ENCODE data around the gene DENND1C.

The DENND1C gene, protein sequence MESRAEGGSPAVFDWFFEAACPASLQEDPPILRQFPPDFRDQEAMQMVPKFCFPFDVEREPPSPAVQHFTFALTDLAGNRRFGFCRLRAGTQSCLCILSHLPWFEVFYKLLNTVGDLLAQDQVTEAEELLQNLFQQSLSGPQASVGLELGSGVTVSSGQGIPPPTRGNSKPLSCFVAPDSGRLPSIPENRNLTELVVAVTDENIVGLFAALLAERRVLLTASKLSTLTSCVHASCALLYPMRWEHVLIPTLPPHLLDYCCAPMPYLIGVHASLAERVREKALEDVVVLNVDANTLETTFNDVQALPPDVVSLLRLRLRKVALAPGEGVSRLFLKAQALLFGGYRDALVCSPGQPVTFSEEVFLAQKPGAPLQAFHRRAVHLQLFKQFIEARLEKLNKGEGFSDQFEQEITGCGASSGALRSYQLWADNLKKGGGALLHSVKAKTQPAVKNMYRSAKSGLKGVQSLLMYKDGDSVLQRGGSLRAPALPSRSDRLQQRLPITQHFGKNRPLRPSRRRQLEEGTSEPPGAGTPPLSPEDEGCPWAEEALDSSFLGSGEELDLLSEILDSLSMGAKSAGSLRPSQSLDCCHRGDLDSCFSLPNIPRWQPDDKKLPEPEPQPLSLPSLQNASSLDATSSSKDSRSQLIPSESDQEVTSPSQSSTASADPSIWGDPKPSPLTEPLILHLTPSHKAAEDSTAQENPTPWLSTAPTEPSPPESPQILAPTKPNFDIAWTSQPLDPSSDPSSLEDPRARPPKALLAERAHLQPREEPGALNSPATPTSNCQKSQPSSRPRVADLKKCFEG

GRCh38 chr19:6481541-6482342, at the start of gene DENND1C:
Gene DENND1C, minus strand, starts transcription at chr19:6481787. Its CDS starts 92 bp downstream, at chr19:6481695.
- DNase-seq: peak; percentile 55

DNA sequence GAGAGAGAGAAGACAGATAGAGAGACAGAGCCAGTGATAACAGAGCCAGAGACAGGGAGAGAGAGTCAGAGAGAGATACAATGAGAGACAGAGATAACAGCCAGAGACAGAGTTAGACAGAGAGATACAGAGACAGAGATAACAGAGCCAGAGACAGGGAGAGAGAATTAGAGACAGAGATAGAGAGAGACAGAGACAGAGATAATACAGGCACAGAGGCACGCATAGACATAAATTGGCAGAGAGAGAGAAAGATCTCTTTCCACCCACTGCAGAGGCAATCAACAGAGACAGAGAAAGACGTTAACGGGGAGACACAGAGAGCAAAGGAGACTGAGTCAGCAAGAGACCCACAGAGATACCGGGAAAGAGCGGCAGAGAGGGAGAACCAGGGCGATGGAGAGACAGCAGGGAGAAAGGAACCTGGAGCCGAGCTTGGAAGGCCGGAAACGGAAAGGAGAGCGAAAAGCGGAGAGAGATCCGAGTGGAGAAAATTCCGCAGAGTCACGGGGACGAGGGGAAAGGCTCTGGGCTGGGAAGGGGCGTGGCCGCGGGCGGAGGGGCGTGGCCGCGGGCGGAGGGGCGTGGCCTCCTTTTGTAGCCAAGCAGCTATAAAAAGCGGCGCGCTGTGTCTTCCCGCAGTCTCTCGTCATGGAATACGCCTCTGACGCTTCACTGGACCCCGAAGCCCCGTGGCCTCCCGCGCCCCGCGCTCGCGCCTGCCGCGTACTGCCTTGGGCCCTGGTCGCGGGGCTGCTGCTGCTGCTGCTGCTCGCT, 49.0 kb upstream of the DENND1C start, which contains the start of gene TNFSF9:
Gene TNFSF9, plus strand, starts transcription at position 641 of the 777 bp plus-strand sequence. Its CDS starts 11 bp downstream, at position 652.
- DNase-seq: peak; percentile 67

GRCh38 chr19:6529937-6530385, 48.4 kb upstream of the DENND1C start:
- no peak for DNase-seq

DNA sequence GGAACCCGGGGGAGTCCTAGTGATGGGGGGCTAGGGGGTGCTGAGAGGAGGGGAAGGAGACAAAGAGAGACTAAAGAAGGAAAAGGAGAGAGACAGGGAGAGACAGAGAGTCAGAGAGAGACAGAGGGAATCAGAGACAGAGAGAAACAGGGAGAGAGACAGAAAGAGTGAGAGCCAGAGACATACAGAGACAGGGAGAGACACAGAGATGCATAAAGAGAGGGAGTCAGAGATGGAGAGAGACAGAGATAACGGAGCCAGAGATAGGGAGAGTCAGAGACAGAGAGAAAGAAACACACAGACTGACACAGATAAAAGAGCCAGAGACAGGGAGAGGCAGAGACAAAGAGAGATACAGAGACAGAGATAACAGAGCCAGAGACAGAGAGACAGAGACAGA, 47.8 kb upstream of the DENND1C start:
- no peak for DNase-seq

DNA sequence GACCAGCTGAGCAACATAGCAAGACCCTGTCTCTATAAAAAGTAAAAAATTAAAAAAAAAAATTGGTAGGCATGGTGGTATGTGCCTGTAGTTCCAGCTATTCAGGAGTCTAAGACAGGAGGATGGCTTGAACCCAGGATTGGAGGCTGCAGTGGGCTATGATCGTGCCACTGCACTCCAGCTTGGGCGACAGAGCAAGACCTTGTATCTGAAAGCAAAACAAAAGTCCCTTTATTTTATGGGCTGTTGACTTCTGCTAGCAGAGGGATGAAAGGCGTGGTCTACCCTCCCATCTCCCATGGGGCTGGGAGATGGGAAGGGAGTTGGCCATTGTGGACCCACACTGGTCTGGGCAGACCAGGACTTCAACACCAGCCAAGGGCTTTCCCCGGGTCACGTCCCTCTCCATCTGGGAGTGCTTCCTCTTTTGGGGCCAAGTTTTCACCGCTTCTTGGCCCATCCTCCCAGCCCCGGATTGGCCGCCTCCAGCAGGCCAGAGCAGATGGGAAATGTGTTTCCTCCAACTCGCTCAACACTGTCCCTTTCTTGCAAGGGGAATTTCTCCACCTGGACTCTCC, 47.0 kb upstream of the DENND1C start:
- DNase-seq: no peak

GRCh38 chr19:6527893-6528543, 46.4 kb upstream of the DENND1C start:
- DNase-seq: no peak

DNA sequence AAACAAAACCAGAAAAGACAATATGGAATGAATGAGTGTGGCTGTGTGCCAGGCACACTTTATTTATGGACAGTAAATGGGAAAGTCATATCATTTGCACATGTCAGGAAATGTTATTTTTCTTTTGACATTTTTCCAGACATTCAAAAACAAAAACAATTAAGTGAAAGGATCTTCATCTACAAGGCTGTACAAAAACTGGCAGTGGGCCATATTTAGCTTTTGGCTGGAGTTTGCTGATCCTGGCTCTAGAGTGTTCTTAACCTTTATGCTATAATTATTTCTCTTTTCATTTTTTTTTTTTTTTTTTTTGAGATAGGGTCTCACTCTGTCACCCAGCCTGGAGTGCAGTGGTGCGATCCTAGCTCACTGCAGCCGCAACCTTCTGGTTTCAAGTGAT, 42.7 kb upstream of the DENND1C start:
- no peak for DNase-seq

GRCh38 chr19:6522712-6523111, 41.1 kb upstream of the DENND1C start:
- DNase-seq: no peak

- DNase-seq: peak; percentile 62
Observed at GRCh38 chr19:6521718-6522646, 40.4 kb upstream of the DENND1C start.

DNA sequence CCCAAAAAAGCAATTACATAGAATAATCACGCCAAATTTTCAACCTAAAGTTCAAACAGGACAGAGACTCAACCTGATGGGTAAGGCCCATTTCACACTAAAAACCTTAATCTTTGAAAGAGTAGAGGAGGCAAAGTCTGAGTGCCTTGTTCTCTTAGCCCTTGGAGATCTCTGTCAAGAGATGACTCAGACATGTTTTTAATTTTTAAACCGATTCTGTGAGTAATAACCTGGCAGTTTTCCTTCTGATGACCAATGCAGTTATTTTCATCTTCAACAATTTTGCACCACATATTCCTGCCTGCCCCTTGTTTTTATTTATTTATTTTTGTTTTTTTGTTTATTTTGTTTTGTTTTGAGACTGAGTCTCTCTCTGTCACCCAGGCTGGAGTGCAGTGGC, 37.7 kb upstream of the DENND1C start:
- no peak for DNase-seq

DNA sequence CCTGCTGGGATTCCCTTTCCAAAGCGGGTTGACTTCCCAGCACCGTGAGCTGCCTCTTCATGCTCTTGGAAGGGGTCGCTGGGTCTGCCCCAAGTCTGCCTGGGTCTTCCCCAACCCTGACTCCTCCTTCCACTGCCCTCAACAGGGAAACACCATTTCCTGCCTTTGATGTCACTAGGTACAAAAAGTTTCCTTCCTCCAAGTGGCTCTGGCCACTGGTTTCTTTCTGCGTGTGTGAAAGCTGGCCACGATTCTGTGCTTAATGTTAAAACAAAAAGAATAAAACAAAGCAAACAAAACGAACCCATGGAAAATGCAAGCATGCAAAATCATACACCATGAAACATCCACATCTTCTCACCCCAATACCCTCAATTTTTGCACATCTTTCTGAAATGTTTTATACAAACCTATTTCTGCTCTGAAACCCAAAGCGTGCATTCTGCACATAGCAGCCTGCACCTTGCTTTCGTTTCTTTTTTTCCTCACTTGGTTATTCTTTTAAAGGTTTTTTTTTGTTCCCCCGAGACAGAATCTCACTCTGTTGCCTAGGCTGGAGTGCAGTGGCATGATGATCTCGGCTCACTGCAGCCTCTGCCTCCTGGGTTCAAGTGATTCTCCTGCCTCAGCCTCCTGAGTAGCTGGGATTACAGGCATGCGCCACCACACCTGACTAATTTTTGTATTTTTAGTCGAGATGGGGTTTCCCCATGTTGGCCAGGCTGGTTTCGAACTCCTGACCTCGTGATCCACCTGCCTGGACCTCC, 36.7 kb upstream of the DENND1C start:
- DNase-seq: no peak

DNA sequence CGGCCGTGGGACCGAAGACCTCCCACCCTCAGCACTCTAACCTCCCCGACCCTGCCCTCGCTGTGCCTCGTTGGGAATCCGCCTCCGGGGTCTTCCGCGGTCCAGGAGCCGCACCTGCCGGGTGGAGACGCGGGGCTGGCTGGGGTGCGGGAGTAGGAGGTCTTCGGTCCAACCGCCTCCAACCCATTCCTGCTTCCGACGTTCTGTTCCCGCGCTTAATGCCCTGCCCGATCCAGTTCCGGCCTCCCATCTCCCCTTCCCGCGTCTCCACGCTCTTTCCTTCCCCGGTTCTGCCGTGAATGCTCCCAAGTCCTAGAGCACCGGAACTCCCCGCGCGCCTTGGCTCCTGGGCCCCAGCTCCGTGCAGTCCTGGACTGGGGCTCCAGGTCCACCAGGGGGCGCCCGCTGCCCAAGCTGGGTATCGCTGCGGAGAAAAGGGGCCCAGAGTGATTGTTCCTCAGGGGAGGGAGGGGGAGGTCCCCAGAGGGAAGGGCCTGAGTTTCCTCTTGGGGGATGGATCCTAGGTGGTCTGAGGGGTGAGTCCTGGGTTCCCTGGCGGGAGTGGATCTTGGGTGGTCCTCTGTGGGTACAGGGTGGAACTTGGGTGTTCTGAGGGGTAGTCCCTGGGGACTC, 35.2 kb upstream of the DENND1C start:
- DNase-seq: peak; percentile 89

DNA sequence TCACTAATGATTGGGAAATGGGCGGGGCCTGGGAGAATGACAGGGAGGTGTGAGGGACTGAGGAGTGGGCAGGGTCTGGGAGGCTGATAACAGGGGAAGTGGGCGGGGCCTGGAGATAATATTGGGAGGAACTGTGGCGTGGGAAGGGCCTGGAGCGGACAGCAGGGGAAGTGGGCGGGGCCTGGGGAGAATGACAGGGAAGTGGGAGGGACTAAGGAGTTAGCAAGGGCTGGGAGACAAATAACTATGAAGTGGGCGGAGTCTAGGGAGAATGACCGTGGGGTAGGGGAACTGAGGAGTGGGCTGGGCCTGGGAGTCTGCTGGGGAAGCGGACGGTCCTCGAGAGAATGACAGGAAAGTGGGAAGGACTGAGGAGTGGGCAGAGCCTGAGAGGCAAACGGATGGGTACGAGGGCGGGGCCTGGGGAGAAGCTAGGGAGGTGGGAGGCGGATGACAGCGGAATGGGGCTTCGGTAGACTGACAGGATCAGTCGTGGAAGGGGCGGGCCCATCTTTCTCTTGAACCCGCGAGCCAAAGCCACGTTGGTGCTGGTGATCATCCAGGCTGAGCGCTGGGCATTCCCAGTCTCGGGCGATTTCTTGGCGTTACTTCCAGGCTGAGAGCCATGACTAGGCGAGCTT, 34.6 kb upstream of the DENND1C start:
- peak; percentile 59 for DNase-seq

DNA sequence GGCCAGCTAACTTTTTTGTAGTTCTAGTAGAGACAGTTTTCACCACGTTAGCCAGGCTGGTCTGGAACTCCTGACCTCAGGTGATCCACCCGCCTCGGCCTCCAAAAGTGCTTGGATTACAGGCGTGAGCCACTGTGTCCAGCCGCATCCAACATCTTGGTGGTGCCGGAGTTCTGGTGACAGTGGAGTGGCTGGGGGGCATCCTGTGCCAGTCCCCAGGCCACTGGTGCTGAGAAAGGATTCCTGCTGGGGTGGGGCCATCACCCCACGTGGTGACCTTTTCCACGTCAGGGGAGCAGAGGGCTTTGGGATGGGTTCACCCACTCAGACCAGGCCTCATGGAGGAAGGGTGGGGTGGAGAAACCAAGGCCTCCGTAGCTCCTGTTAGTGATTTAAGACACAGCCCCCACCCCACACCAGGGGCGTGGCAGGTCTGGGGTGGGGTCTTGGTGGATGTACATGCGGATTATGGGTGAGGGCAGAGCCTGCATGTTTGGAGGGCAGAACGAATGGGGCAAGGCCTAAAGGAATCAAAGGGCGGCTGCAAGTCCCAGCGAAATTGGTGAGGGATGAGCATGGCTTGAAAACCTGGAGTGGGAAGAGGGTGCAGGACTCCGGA, 33.4 kb upstream of the DENND1C start:
- no peak for DNase-seq

DNA sequence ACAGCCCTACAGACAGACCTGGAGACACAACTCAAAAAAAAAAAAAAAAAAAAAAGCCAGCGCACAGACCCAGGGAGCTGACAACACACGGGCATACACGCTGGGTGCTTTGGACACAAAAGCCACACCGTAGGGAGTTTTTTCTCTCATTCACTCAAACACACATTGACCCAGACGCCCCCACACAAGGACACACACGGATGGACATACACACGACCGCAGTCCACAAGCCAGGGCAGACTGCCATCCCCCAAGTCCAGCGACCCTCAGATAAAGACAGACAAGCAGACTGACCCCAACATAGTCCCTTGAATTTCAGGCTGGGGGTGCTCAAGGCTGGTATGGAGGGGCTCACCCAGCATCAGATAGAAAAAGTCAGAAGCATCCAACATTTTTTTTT, 32.5 kb upstream of the DENND1C start:
- DNase-seq: no peak

- DNase-seq: no peak
Observed at GRCh38 chr19:6510618-6511017, 29.0 kb upstream of the DENND1C start.

- no peak for DNase-seq
Observed at GRCh38 chr19:6509118-6509971, 27.8 kb upstream of the DENND1C start.

All from stimulated activated naive CD4-positive, alpha-beta T cell treated with Interleukin-2 at 50 U/mL for 16 hours (primary cell).